Measurements from ENCODE around the gene NMRK2. TPM values are rescaled to one million over a fixed set of nuclear protein-coding genes. Genes with fewer than 3 reads are reported as not detected.
A peak's percentile ranks its signal among the peaks of the same experiment; 100 is the strongest.

The NMRK2 gene
- total and polyA plus RNA-seq, 2 of the 13 experiments (the other 11 are each of a cell fraction or from before 2014, with no cell fraction given) = not detected

DNA sequence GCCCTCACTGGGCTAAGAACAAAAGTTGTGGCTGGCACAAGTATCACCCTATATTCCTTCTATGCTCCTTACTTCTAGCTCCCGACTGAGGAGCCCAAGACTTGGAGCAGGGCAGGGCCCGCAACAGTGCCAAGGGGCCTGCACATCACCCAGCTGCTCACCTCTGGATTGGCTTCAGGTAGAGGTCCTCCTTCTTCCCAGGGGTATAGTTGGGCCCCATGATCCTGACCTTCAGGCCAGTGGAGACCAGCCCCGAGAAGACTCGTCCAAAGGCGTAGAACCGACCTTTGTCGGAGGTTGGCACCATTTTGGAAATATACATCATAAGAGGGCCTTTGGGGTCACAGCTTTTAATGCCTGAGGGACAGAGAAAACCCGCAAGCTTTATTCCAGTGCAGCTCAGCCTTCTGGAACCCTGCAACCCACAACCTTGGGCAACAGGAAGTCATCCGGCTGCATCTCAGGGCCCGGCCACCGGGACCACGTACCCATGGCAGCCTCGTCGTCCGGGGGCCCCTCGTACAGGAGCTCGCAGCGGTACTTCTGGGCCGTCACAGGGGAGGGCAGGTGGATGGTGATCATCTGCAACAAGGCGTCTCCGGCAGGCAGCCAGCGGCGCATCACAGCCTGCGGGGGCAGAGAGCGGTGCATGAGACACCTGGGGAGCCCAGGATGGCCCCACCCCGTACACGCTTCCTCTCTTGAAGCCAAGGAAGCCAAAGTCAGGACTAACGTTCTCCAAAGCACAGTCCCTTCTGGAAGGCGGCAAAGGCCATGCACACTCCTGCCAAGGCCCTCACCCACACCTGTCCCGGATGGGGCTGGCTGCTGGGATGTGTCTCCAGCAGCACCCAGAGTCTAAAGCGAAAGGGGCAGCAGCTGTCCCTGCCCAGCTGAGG is 47.7 kb downstream of the NMRK2 start (continued):
- TF ChIP-seq ZBTB33 (CRISPR knock-in tag; IDR thresholded peaks at IDR 0.05) (peak; percentile 49; the same call in 1 of the 2 replicates), MAFF (IDR thresholded peaks at IDR 0.05; ENCODE audit: low read depth, low read length) (no peak), ZNF556 (CRISPR knock-in tag; IDR thresholded peaks at IDR 0.05; ENCODE audit: borderline replicate concordance) (no peak), ZC3H13 (CRISPR knock-in tag; IDR thresholded peaks at IDR 0.05) (peak; percentile 34; the same call in 1 of the 2 replicates), ARNT (IDR thresholded peaks at IDR 0.05) (no peak), KDM6A (CRISPR knock-in tag; IDR thresholded peaks at IDR 0.05; ENCODE audit: low read depth) (no peak), MEIS2 (CRISPR knock-in tag; IDR thresholded peaks at IDR 0.05) (no peak), ZFAT (CRISPR knock-in tag; conservative IDR thresholded peaks at IDR 0.05) (no peak), ZNF263 (CRISPR knock-in tag; IDR thresholded peaks at IDR 0.05) (no peak), RBFOX2 (IDR thresholded peaks at IDR 0.05; ENCODE audit: low read depth, low read length) (peak; percentile 80), MTF2 (CRISPR knock-in tag; IDR thresholded peaks at IDR 0.05; ENCODE audit: borderline replicate concordance) (no peak), SIX1 (CRISPR knock-in tag; IDR thresholded peaks at IDR 0.05; ENCODE audit: borderline replicate concordance) (no peak), ZNF530 (CRISPR knock-in tag; IDR thresholded peaks at IDR 0.05; ENCODE audit: low read depth) (no peak), HNRNPL (IDR thresholded peaks at IDR 0.05; ENCODE audit: low read depth, low read length) (0 out of 2 replicates have a peak, but pooled peaks have one; percentile 7), NR2F1 (CRISPR knock-in tag; IDR thresholded peaks at IDR 0.05) (no peak), ZNF274 (CRISPR knock-in tag; IDR thresholded peaks at IDR 0.05) (no peak), DNMT3B (CRISPR knock-in tag; conservative IDR thresholded peaks at IDR 0.05) (no peak)
- TF ChIP-seq, protein P1, sequence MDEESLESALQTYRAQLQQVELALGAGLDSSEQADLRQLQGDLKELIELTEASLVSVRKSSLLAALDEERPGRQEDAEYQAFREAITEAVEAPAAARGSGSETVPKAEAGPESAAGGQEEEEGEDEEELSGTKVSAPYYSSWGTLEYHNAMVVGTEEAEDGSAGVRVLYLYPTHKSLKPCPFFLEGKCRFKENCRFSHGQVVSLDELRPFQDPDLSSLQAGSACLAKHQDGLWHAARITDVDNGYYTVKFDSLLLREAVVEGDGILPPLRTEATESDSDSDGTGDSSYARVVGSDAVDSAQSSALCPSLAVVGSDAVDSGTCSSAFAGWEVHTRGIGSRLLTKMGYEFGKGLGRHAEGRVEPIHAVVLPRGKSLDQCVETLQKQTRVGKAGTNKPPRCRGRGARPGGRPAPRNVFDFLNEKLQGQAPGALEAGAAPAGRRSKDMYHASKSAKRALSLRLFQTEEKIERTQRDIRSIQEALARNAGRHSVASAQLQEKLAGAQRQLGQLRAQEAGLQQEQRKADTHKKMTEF (CRISPR knock-in tag; IDR thresholded peaks at IDR 0.05) = no peak
- TF ChIP-seq, protein P2, sequence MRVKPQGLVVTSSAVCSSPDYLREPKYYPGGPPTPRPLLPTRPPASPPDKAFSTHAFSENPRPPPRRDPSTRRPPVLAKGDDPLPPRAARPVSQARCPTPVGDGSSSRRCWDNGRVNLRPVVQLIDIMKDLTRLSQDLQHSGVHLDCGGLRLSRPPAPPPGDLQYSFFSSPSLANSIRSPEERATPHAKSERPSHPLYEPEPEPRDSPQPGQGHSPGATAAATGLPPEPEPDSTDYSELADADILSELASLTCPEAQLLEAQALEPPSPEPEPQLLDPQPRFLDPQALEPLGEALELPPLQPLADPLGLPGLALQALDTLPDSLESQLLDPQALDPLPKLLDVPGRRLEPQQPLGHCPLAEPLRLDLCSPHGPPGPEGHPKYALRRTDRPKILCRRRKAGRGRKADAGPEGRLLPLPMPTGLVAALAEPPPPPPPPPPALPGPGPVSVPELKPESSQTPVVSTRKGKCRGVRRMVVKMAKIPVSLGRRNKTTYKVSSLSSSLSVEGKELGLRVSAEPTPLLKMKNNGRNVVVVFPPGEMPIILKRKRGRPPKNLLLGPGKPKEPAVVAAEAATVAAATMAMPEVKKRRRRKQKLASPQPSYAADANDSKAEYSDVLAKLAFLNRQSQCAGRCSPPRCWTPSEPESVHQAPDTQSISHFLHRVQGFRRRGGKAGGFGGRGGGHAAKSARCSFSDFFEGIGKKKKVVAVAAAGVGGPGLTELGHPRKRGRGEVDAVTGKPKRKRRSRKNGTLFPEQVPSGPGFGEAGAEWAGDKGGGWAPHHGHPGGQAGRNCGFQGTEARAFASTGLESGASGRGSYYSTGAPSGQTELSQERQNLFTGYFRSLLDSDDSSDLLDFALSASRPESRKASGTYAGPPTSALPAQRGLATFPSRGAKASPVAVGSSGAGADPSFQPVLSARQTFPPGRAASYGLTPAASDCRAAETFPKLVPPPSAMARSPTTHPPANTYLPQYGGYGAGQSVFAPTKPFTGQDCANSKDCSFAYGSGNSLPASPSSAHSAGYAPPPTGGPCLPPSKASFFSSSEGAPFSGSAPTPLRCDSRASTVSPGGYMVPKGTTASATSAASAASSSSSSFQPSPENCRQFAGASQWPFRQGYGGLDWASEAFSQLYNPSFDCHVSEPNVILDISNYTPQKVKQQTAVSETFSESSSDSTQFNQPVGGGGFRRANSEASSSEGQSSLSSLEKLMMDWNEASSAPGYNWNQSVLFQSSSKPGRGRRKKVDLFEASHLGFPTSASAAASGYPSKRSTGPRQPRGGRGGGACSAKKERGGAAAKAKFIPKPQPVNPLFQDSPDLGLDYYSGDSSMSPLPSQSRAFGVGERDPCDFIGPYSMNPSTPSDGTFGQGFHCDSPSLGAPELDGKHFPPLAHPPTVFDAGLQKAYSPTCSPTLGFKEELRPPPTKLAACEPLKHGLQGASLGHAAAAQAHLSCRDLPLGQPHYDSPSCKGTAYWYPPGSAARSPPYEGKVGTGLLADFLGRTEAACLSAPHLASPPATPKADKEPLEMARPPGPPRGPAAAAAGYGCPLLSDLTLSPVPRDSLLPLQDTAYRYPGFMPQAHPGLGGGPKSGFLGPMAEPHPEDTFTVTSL (CRISPR knock-in tag; IDR thresholded peaks at IDR 0.05; ENCODE audit: borderline replicate concordance) = no peak
- TF ChIP-seq, protein P3, sequence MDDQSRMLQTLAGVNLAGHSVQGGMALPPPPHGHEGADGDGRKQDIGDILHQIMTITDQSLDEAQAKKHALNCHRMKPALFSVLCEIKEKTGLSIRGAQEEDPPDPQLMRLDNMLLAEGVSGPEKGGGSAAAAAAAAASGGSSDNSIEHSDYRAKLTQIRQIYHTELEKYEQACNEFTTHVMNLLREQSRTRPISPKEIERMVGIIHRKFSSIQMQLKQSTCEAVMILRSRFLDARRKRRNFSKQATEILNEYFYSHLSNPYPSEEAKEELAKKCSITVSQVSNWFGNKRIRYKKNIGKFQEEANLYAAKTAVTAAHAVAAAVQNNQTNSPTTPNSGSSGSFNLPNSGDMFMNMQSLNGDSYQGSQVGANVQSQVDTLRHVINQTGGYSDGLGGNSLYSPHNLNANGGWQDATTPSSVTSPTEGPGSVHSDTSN (CRISPR knock-in tag; IDR thresholded peaks at IDR 0.05; ENCODE audit: borderline replicate concordance) = no peak
